ENCODE data around the gene ZNF653. TPM values are rescaled to one million over a fixed set of nuclear protein-coding genes. Genes with fewer than 3 reads are reported as not detected.

ZNF653 gene
- total and polyA plus RNA-seq, 2 donors (not counting 3 experiments of a cell fraction or from before 2014, with no cell fraction given): 7.0 to 8.7 TPM

GRCh38 chr19:11530432-11530831 is 24.8 kb upstream of the ZNF653 start:
- H3K4me3 ChIP-seq (replicated peaks in 1 of 3; ENCODE audit: insufficient read depth in 1 of 3, low read depth in 1 of 3, low read length in 3 of 3): no peak overlapping the region
- CTCF ChIA-PET: interaction anchor here (1.0 to 1.3 kb wide), 2 partner anchors 13 to 33 kb away, joined by 3 read pairs; no protein-coding TSS in a partner anchor
- dilution Hi-C loops (cut with MboI; ENCODE audit: extremely low pct_ligation_motif_present, low sequenced_read_pairs): no loop called here
- no TSS peak for BruUV-seq (replicated peaks)
- TF ChIP-seq JUN (IDR thresholded peaks at IDR 0.05; ENCODE audit: borderline replicate concordance, insufficient read depth, insufficient read length, low read depth) (no peak), POLR2AphosphoS5 (IDR thresholded peaks at IDR 0.05; ENCODE audit: insufficient read depth, low read depth, low read length) (no peak), GATA2 (IDR thresholded peaks at IDR 0.05; ENCODE audit: insufficient read depth, insufficient read length, low read depth, low read length) (no peak), MYC (IDR thresholded peaks at IDR 0.05; ENCODE audit: low read depth, low read length) (peak; percentile 12), MAX (IDR thresholded peaks at IDR 0.05; ENCODE audit: insufficient read depth, insufficient read length) (peak; percentile 86), FOS (IDR thresholded peaks at IDR 0.05; ENCODE audit: borderline replicate concordance, insufficient read depth, low read length) (no peak), EZH2 (IDR thresholded peaks at IDR 0.05; ENCODE audit: borderline replicate concordance, low read depth, low read length, severe bottlenecking) (no peak), POLR2A (IDR thresholded peaks at IDR 0.05; ENCODE audit: low read depth, low read length) (no peak)
- TF ChIP-seq, protein P1, sequence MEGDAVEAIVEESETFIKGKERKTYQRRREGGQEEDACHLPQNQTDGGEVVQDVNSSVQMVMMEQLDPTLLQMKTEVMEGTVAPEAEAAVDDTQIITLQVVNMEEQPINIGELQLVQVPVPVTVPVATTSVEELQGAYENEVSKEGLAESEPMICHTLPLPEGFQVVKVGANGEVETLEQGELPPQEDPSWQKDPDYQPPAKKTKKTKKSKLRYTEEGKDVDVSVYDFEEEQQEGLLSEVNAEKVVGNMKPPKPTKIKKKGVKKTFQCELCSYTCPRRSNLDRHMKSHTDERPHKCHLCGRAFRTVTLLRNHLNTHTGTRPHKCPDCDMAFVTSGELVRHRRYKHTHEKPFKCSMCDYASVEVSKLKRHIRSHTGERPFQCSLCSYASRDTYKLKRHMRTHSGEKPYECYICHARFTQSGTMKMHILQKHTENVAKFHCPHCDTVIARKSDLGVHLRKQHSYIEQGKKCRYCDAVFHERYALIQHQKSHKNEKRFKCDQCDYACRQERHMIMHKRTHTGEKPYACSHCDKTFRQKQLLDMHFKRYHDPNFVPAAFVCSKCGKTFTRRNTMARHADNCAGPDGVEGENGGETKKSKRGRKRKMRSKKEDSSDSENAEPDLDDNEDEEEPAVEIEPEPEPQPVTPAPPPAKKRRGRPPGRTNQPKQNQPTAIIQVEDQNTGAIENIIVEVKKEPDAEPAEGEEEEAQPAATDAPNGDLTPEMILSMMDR (IDR thresholded peaks at IDR 0.05; ENCODE audit: extremely low read depth in 1 of 2, insufficient read depth in 1 of 2, low read depth in 1 of 2, low read length in 2 of 2): peak; percentile 10 to 47
- peaks cover 6% of the 10 kb centered on the region for H3K79me2 ChIP-seq (ENCODE audit: control insufficient read depth, insufficient read depth, low read length)
- peaks cover 9% of the 10 kb centered on the region for H3K4me1 ChIP-seq (ENCODE audit: control insufficient read depth, extremely low read depth, insufficient read depth, low read length)
- FAIRE-seq: peak; percentile 40
- intact Hi-C loops (cut with micrococcal nuclease): no loop called here
- H3K27me3 ChIP-seq (ENCODE audit: control insufficient read depth in 2 of 2, insufficient read depth in 2 of 2, low read length in 2 of 2): no peaks in the 10 kb centered on the region
- H3K36me3 ChIP-seq (ENCODE audit: control insufficient read depth in 2 of 2, extremely low read depth in 1 of 2, insufficient read depth in 2 of 2, low read length in 2 of 2): no peaks in the 10 kb centered on the region
- no peaks in the 10 kb centered on the region for H4K20me1 ChIP-seq (replicated peaks; ENCODE audit: control insufficient read depth, extremely low read depth, insufficient read depth, low read length)
- no peak overlapping the region for H3K4me2 ChIP-seq (ENCODE audit: insufficient read depth, low read length)
- POLR2A ChIA-PET: no interaction called here
- H2AFZ ChIP-seq (ENCODE audit: low read depth, low read length): no peak overlapping the region
- no peaks in the 10 kb centered on the region for H3K9me1 ChIP-seq (replicated peaks; ENCODE audit: control insufficient read depth, extremely low read depth, insufficient read depth, low read length)
- no peaks in the 10 kb centered on the region for H3K9me3 ChIP-seq (replicated peaks; ENCODE audit: control insufficient read depth, insufficient read depth, low read length)
- no peak overlapping the region for H3K9ac ChIP-seq (replicated peaks; ENCODE audit: extremely low read depth, insufficient read depth, low read length)
- peak; percentile 84 for DNase-seq (ENCODE audit: low read depth, low spot score)
- H3K27ac ChIP-seq (ENCODE audit: insufficient read depth, low read depth, low read length): no peak overlapping the region
